HG02943 (cell line): Measurements from ENCODE around the gene PRSS27.
A peak's percentile ranks its signal among the peaks of the same experiment; 100 is the strongest.

Experiments
- ATAC-seq: cut with Tn5 transposase; IDR thresholded peaks from one replicate; pipeline ENCODE4 v1.9.1; 2021; ENCODE audit warnings: mild to moderate bottlenecking, low read depth, moderate library complexity; ENCODE audit not compliant: unreplicated experiment

PRSS27 gene

DNA sequence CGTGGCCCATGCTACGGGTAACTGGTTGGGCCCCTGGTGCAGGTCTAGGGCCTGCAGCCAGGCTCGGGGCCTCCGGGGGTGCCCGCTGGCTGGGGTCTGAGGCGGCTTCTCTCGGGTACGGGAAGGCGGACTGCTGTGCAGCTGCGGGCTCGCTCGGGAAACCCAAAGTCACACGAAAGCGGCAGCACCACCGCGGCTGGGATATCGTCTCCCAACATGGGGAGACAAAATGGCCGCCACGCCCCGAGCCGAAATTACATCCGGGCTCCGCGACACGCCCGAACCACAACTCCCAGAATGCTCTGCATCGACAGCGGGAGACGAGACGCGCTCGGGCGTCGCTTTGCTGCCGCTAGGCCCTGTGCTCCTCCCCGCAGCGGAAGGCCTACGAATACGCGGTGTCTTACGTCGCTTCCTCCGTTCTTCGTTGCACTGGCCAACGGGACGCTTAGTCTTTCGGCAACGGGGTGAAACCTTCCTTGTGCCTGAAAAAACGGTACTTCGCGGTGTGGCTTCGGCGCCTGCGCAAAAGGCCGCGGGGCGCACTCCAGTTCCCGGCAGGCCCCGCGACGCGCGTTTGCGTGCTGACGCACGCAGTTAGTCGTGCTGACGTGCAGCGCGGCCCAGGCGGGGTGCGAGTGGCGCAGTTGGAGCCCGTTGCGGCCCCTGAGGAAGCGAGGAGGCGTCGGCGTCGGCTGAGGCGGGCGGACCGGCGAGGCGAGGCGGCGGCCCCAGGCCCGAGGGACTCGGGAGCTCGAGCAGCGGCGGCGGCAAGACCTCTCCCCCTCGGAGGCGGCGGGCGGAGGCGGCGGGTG is 32.2 kb upstream of the PRSS27 start, which contains the start of gene SRRM2:
Gene SRRM2 (plus strand): TSS at position 604 of the 815 bp plus-strand sequence. CDS start 3,727 bp downstream, outside the sequence.
- peak; percentile 75 for ATAC-seq

- peak; percentile 36 for ATAC-seq
These were observed 31.6 kb upstream of the PRSS27 start for GRCh38 chr16:2751577-2752034.

- ATAC-seq = no peak
These were observed 29.9 kb upstream of the PRSS27 start for GRCh38 chr16:2749936-2750335.

DNA sequence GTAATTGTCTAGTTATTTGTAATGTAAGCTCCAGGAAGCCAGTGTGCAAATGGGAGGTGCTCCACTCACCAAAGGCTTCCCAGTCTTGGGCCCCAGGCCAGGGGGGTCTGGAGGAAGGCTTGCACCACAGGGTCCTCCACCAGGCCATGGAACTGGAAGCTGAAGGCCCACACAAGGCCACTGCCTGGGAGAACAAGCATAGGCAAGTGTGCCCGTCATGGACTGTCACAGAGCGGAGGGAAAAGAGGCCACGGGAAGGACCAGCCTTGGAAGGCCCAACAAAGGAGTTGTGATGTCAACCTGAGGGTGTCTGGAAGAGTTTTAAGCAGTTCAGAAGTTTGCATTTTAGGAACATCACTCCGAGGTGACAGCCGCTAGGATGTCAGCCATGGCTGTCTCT is 29.5 kb upstream of the PRSS27 start:
- ATAC-seq = no peak

DNA sequence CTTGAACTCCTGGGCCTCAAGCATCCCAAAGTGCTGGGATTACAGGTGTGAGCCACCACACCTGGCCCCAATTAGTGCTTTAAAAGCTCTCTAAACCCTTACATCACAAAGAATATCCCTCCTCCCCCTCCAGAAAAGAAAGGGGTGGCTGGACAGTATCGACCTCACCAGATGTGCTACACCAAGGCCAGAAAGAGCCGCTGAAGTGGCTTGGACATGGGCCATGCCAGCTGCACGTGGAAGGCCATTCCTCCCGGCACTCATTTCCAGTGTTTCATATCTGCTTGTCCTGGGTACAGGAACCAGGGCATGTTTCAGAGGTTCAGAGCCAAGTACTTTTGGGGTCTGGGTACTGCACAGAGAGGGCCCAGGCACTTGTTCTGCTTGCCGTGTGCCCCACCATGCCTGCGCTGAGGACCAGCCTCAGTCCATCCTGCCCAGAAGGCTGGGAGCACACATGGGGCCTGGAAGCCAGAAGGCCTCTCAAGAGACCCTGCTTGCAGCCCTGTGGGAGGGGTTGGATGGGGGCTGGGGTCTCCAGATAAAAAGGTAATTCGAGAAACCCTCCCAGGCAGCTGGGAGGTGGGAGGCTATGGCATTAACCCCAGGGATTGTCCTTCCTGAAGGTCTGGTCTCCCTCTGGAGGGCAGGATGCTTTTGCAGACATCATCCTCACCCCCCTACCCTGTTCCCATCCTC is 28.9 kb upstream of the PRSS27 start:
- no peak for ATAC-seq

- no peak for ATAC-seq
These were observed 25.9 kb upstream of the PRSS27 start for GRCh38 chr16:2745961-2746360.

GRCh38 chr16:2745116-2745890 is 25.3 kb upstream of the PRSS27 start:
- no peak for ATAC-seq

GRCh38 chr16:2744711-2745110 is 24.7 kb upstream of the PRSS27 start:
- ATAC-seq = no peak

- ATAC-seq = no peak
These were observed 23.2 kb upstream of the PRSS27 start for GRCh38 chr16:2743007-2743810.

DNA sequence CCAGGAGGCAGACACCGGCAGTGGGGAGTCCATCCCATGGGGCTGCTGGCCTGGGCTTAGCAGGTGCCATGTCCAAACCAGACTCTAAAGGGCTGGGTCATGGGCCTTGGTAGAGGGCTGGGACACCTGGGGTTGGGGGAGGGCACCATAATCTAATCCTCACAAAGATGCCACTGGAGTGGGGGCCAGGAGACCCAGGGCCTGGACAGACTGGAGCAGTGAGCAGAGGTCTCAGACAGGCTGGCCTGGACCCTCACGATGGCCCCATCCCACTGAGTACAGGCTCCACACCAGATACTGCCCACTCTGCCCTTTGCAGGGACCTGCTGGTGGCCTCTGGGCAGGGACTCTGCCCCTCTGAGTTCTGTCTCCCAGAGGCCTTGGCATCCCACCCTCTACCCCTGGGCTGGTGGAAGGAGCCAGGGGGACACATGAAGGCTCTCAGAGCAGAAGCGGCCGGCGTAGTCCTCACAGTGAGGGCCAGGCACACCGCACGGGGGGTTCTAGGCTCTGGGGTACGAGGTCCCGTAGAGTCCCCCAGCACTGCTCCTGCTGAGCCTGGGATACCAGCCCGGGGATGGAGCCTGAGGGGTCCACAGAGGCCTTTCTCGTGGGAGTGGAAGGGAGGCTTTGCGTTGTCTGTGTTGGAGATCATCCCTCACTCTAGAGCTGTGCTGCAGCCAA is 22.4 kb upstream of the PRSS27 start:
- no peak for ATAC-seq

GRCh38 chr16:2741168-2741567 is 21.1 kb upstream of the PRSS27 start:
- ATAC-seq = no peak

- ATAC-seq = no peak
These were observed 20.5 kb upstream of the PRSS27 start for GRCh38 chr16:2740476-2740875.

GRCh38 chr16:2739625-2740430 is 19.8 kb upstream of the PRSS27 start:
- ATAC-seq = no peak

DNA sequence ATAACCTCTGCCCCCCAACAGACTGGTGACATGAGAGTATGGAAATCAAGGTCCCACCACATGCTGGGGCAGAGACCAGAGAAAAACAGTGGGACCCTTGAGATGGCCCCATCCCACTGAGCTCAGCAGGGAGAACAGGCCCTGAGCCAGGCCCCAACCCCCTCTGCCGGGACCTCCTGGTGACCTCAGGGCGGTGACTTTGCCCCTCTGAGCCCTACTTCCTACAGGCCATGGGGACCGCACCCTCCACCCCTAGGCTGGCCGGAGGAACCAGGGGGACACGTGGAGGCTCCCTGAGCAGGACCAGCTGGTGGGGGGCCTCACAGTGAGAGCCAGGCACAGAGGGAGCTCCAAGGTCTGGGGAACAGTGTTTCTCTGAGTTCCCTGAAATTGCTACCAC is 18.6 kb upstream of the PRSS27 start:
- ATAC-seq = no peak

DNA sequence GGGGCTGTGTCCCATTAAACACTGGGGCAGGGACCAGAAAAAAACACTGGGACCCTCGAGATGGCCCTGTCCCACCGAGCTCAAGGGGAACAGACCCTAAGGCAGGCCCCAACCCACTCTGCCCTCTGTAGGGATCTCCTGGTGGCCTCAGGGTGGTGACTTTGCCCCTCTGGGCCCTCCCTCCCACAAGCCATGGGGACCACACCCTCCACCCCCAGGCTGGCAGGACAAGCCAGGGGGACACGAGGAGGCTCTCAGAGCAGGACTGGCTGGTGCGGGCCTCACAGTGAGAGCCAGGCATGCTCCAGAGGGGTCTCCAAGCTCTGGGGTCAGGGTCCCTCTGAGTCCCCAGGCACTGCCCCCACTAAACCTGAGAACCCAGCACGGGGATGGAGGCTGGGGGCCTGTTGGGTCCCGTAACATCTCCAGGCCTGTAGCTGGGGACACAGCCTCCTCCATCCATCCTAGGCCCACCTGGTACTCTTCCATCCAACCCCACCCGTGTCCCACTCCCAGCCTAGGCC is 17.9 kb upstream of the PRSS27 start:
- ATAC-seq = no peak

- ATAC-seq = no peak
These were observed 17.2 kb upstream of the PRSS27 start for GRCh38 chr16:2737238-2737605.

GRCh38 chr16:2736476-2737237 is 16.6 kb upstream of the PRSS27 start:
- ATAC-seq = no peak
